GM13977 (cell line): ENCODE results near the gene BABAM2.

Experiments
- DNase-seq: peaks from one replicate; pipeline ENCODE4 v3.0.0; 2012; ENCODE audit warnings: low spot score
- CTCF ChIP-seq: IDR thresholded peaks from 2 replicates; pipeline ENCODE4 v1.5.1; 2012; ENCODE audit warnings: mild to moderate bottlenecking, control low read depth; ENCODE audit not compliant: insufficient read depth; ENCODE audit errors: extremely low read depth, missing control alignments
- in situ Hi-C: fragments of 300-500 bp; cut with MboI; formaldehyde crosslinking; loops from one replicate; pipeline ENCODE4 v1.12.0; 2022; ENCODE audit warnings: low sequenced_read_pairs, low pct_unique_long_range_greater_than_20kb, mixed read lengths, inconsistent platforms; ENCODE audit not compliant: unreplicated experiment

BABAM2 gene

GRCh38 chr2:28160986-28161425 lies 270.5 kb downstream of the BABAM2 start:
- no peak for DNase-seq
- in situ Hi-C loops = no loop called here
- TF ChIP-seq CTCF = no peak

GRCh38 chr2:28161466-28161865 lies 270.9 kb downstream of the BABAM2 start:
- in situ Hi-C loops = no loop called here
- no peak for DNase-seq
- no peak for TF ChIP-seq CTCF

- no peak for DNase-seq
- in situ Hi-C loops = no loop called here
- TF ChIP-seq CTCF = no peak
These were observed 272.0 kb downstream of the BABAM2 start for GRCh38 chr2:28162564-28162963.

- no peak for TF ChIP-seq CTCF
- no peak for DNase-seq
- in situ Hi-C loops = no loop called here
These were observed 272.5 kb downstream of the BABAM2 start for GRCh38 chr2:28163028-28163427.

- no peak for DNase-seq
- no peak for TF ChIP-seq CTCF
- in situ Hi-C loops = no loop called here
These were observed 273.2 kb downstream of the BABAM2 start for GRCh38 chr2:28163627-28164279.

- in situ Hi-C loops = no loop called here
- no peak for TF ChIP-seq CTCF
- DNase-seq = no peak
These were observed 273.8 kb downstream of the BABAM2 start for GRCh38 chr2:28164280-28164801.
